ENCODE data around the gene ATP11A. TPM values are rescaled to one million over a fixed set of nuclear protein-coding genes. Genes with fewer than 3 reads are reported as not detected.

The ATP11A gene
- total and polyA plus RNA-seq, 2 donors (not counting 3 experiments of a cell fraction or from before 2014, with no cell fraction given): 16.5 to 88.1 TPM

GRCh38 chr13:112792511-112792910 is 102.7 kb downstream of the ATP11A start:
- Histone ChIP-seq H3K4me3 (replicated peaks in 1 of 3; ENCODE audit: insufficient read depth in 1 of 3, low read depth in 1 of 3, low read length in 3 of 3) (no peak overlapping the region), H3K27me3 (ENCODE audit: control insufficient read depth in 2 of 2, insufficient read depth in 2 of 2, low read length in 2 of 2) (no peaks in the 10 kb centered on the region), H3K9ac (replicated peaks; ENCODE audit: extremely low read depth, insufficient read depth, low read length) (no peak overlapping the region), H3K9me3 (replicated peaks; ENCODE audit: control insufficient read depth, insufficient read depth, low read length) (no peaks in the 10 kb centered on the region), H3K27ac (ENCODE audit: insufficient read depth, low read depth, low read length) (no peak overlapping the region), H3K4me2 (ENCODE audit: insufficient read depth, low read length) (no peak overlapping the region), H3K4me1 (ENCODE audit: control insufficient read depth, extremely low read depth, insufficient read depth, low read length) (no peaks in the 10 kb centered on the region), H2AFZ (ENCODE audit: low read depth, low read length) (no peak overlapping the region), H3K79me2 (ENCODE audit: control insufficient read depth, insufficient read depth, low read length) (no peaks in the 10 kb centered on the region), H3K36me3 (ENCODE audit: control insufficient read depth in 2 of 2, extremely low read depth in 1 of 2, insufficient read depth in 2 of 2, low read length in 2 of 2) (no peaks in the 10 kb centered on the region), H3K9me1 (replicated peaks; ENCODE audit: control insufficient read depth, extremely low read depth, insufficient read depth, low read length) (no peaks in the 10 kb centered on the region), H4K20me1 (replicated peaks; ENCODE audit: control insufficient read depth, extremely low read depth, insufficient read depth, low read length) (no peaks in the 10 kb centered on the region)
- no TSS peak for BruUV-seq (replicated peaks)
- dilution Hi-C loops (cut with MboI; ENCODE audit: extremely low pct_ligation_motif_present, low sequenced_read_pairs) (no loop called here), intact Hi-C loops (cut with micrococcal nuclease) (no loop called here)
- ChIA-PET CTCF (interaction anchor here (0.6 to 0.9 kb wide), 2 partner anchors 12 to 483 kb away, joined by 3 to 4 read pairs; no protein-coding TSS in a partner anchor), POLR2A (no interaction called here)
- no peak for TF ChIP-seq MAX (IDR thresholded peaks at IDR 0.05; ENCODE audit: insufficient read depth, insufficient read length)
- no peak for TF ChIP-seq GATA2 (IDR thresholded peaks at IDR 0.05; ENCODE audit: insufficient read depth, insufficient read length, low read depth, low read length)
- DNase-seq (ENCODE audit: low read depth, low spot score) (no peak), FAIRE-seq (no peak)

GRCh38 chr13:112793545-112794445 is 104.0 kb downstream of the ATP11A start:
- no peak overlapping the region for H2AFZ ChIP-seq (ENCODE audit: low read depth, low read length)
- DNase-seq (ENCODE audit: low read depth, low spot score) (no peak), FAIRE-seq (no peak)
- H3K9me1 ChIP-seq (replicated peaks; ENCODE audit: control insufficient read depth, extremely low read depth, insufficient read depth, low read length): no peaks in the 10 kb centered on the region
- CTCF ChIA-PET: no interaction called here
- H3K27me3 ChIP-seq (ENCODE audit: control insufficient read depth in 2 of 2, insufficient read depth in 2 of 2, low read length in 2 of 2): no peaks in the 10 kb centered on the region
- no peak overlapping the region for H3K4me3 ChIP-seq (replicated peaks in 1 of 3; ENCODE audit: insufficient read depth in 1 of 3, low read depth in 1 of 3, low read length in 3 of 3)
- H3K9me3 ChIP-seq (replicated peaks; ENCODE audit: control insufficient read depth, insufficient read depth, low read length): no peaks in the 10 kb centered on the region
- H3K4me2 ChIP-seq (ENCODE audit: insufficient read depth, low read length): no peak overlapping the region
- intact Hi-C loops (cut with micrococcal nuclease): no loop called here
- no peak overlapping the region for H3K27ac ChIP-seq (ENCODE audit: insufficient read depth, low read depth, low read length)
- no peak for TF ChIP-seq JUN (IDR thresholded peaks at IDR 0.05; ENCODE audit: borderline replicate concordance, insufficient read depth, insufficient read length, low read depth)
- no peak for TF ChIP-seq CTCF (IDR thresholded peaks at IDR 0.05; ENCODE audit: extremely low read depth in 1 of 2, insufficient read depth in 1 of 2, low read depth in 1 of 2, low read length in 2 of 2)
- no peak for TF ChIP-seq EZH2 (IDR thresholded peaks at IDR 0.05; ENCODE audit: borderline replicate concordance, low read depth, low read length, severe bottlenecking)
- no peak for TF ChIP-seq FOS (IDR thresholded peaks at IDR 0.05; ENCODE audit: borderline replicate concordance, insufficient read depth, low read length)
- no peak for TF ChIP-seq MYC (IDR thresholded peaks at IDR 0.05; ENCODE audit: low read depth, low read length)
- no peak for TF ChIP-seq POLR2A (IDR thresholded peaks at IDR 0.05; ENCODE audit: low read depth, low read length)
- BruUV-seq (replicated peaks): no TSS peak
- H3K79me2 ChIP-seq (ENCODE audit: control insufficient read depth, insufficient read depth, low read length): no peaks in the 10 kb centered on the region
- dilution Hi-C loops (cut with MboI; ENCODE audit: extremely low pct_ligation_motif_present, low sequenced_read_pairs): no loop called here
- no peaks in the 10 kb centered on the region for H4K20me1 ChIP-seq (replicated peaks; ENCODE audit: control insufficient read depth, extremely low read depth, insufficient read depth, low read length)
- POLR2A ChIA-PET: no interaction called here
- H3K4me1 ChIP-seq (ENCODE audit: control insufficient read depth, extremely low read depth, insufficient read depth, low read length): no peaks in the 10 kb centered on the region
- H3K36me3 ChIP-seq (ENCODE audit: control insufficient read depth in 2 of 2, extremely low read depth in 1 of 2, insufficient read depth in 2 of 2, low read length in 2 of 2): no peaks in the 10 kb centered on the region
- no peak overlapping the region for H3K9ac ChIP-seq (replicated peaks; ENCODE audit: extremely low read depth, insufficient read depth, low read length)

All from endothelial cell of umbilical vein (primary cell).